Measurements from ENCODE around the gene TRPV2. TPM values are rescaled to one million over a fixed set of nuclear protein-coding genes. Genes with fewer than 3 reads are reported as not detected.

Gene TRPV2, protein sequence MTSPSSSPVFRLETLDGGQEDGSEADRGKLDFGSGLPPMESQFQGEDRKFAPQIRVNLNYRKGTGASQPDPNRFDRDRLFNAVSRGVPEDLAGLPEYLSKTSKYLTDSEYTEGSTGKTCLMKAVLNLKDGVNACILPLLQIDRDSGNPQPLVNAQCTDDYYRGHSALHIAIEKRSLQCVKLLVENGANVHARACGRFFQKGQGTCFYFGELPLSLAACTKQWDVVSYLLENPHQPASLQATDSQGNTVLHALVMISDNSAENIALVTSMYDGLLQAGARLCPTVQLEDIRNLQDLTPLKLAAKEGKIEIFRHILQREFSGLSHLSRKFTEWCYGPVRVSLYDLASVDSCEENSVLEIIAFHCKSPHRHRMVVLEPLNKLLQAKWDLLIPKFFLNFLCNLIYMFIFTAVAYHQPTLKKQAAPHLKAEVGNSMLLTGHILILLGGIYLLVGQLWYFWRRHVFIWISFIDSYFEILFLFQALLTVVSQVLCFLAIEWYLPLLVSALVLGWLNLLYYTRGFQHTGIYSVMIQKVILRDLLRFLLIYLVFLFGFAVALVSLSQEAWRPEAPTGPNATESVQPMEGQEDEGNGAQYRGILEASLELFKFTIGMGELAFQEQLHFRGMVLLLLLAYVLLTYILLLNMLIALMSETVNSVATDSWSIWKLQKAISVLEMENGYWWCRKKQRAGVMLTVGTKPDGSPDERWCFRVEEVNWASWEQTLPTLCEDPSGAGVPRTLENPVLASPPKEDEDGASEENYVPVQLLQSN
- 100 to 1,000 TPM in 1 of 2 experiments, 10 to 100 TPM in 1; 97.0 to 107 TPM for total RNA-seq

DNA sequence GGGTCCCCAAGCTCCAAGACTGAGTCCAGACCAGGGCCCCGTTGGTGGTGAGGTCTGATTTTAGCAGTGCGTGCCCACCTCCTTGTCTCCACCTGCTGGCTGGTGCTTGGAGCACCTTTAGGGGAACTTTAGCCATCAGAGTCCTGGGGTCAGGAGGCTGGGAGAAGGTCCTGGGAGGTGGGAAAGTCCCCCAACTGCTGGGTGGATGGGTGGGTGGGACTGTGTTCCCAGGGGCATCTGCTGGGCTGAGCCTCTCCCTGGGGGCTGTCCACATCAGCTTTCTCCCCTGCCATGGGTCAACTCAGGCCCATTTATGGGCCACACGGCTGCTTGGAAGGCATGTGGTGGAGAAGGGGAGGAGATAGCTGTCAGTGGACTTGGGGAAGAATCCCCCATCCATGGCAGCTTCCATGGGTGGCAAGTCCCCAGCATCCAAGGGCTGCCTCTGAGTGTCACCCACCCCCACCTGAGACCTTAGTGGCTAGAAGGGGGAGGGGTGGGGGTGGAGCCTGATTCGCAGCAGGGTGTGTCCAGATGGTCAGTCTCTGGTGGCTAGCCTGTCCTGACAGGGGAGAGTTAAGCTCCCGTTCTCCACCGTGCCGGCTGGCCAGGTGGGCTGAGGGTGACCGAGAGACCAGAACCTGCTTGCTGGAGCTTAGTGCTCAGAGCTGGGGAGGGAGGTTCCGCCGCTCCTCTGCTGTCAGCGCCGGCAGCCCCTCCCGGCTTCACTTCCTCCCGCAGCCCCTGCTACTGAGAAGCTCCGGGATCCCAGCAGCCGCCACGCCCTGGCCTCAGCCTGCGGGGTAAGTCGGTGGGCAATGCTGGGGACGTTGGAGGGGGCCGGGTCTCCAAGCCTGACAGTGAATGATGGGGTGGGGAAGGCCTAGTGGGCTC is at the start of gene TRPV2:
Gene TRPV2 (plus strand): TSS at position 541 of the 894 bp plus-strand sequence. CDS start 2,098 bp downstream, outside the sequence.
- ATAC-seq (ENCODE audit: low read depth) (peak; percentile 52), DNase-seq (peak; percentile 75)
- Mint-ChIP-seq H3K27me3 (no peaks in the 10 kb centered on the region), H3K9me3 (no peaks in the 10 kb centered on the region), H3K4me3 (peak within 1 kb of the TSS; percentile 99), H3K36me3 (peaks cover 21% of the 10 kb centered on the region), H3K27ac (peak within 1 kb of the TSS; percentile 99), H3K4me1 (peaks cover 36% of the 10 kb centered on the region)
- POLR2A ChIA-PET, result interaction anchor here (0.5 to 6.3 kb wide), 18 partner anchors 12 to 416 kb away, joined by 3 to 69 read pairs (median 6); partner anchors contain the start of genes CENPV, NCOR1, TTC19 and UBB

DNA sequence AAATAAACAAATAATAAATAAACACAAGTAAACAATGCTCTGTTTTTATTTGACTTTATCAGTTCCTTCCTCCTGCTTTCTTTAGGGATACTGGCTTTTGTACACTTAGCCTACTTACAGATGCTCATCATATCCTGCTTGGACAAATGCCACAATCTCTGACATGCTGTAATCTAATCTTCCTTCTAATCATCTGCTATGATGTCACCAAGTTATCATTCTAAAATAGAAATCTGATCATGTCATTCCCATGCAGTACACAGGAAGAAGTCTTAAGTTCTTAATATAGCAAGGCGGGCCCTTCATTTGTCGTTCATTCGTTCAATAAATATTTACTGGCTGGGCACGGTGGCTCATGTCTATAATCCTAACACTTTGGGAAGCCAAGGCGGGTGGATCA is 43.6 kb upstream of the TRPV2 start:
- H3K9me3 Mint-ChIP-seq, result no peaks in the 10 kb centered on the region
- H3K4me1 Mint-ChIP-seq, result no peaks in the 10 kb centered on the region
- no peak overlapping the region for H3K4me3 Mint-ChIP-seq
- ATAC-seq (ENCODE audit: low read depth) (no peak), DNase-seq (no peak)
- POLR2A ChIA-PET, result no interaction called here
- H3K36me3 Mint-ChIP-seq, result no peaks in the 10 kb centered on the region
- H3K27me3 Mint-ChIP-seq, result no peaks in the 10 kb centered on the region
- no peak overlapping the region for H3K27ac Mint-ChIP-seq

DNA sequence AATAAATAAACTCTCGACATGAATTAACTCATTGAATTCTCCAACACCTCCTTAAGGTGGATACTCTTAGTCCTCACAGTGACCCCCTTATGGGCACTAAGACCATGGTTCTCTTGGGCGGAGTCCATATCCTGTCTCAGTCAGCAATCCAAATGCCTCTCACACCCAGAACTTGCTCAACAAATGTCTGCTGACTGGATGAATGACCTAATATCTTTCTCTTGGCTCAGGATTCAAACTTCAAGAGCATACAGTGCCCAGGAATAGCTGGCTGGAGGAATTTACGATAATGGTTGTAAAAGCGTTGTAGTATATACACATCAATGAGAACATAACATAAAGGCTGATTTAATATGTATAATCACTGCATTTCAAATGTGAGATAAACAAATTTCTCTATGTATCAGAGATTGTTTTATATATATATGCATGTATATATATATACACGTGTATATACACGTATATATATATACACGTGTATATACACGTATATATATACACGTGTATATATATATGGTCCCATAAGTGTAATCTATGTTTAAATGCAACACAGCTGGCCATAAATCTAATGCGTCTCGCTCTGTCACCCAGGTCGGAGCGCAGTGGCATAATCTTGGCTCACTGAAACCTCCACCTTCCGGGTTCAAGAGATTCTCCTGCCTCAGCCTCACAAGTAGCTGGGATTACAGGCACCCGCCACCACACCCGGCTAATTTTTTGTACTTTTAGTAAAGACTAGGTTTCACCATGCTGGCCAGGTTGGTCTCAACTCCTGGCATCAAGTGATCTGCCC is 41.0 kb upstream of the TRPV2 start:
- ATAC-seq (ENCODE audit: low read depth) (no peak), DNase-seq (no peak)
- Mint-ChIP-seq H3K4me1 (no peaks in the 10 kb centered on the region), H3K4me3 (no peak overlapping the region), H3K36me3 (no peaks in the 10 kb centered on the region), H3K9me3 (no peaks in the 10 kb centered on the region), H3K27me3 (no peaks in the 10 kb centered on the region), H3K27ac (no peak overlapping the region)
- POLR2A ChIA-PET, result interaction anchor here (1.0 kb wide), 1 partner anchor 11 kb away, joined by 6 read pairs; no protein-coding TSS in a partner anchor

DNA sequence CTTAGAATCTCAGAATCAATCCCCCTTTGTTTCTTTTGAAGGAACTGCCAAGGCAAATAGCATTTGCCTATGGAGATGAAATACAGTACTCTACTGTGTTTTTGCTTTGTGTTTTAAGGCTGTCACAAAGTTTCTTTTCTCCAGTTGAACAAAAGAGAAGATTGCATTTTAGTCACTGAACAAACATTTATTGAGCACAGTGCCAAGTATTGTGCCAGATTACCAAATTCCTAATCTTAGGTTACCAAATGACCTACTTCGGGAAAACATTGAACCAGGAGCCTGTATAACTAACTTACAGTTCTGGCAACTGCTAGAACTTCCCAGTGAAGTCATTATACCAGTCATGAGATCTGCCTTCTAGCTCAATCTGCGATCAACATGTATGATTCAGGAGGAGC is 37.4 kb upstream of the TRPV2 start:
- peaks cover 16% of the 10 kb centered on the region for H3K36me3 Mint-ChIP-seq
- no peak overlapping the region for H3K27ac Mint-ChIP-seq
- H3K9me3 Mint-ChIP-seq, result no peaks in the 10 kb centered on the region
- ATAC-seq (ENCODE audit: low read depth), result no peak
- POLR2A ChIA-PET, result no interaction called here
- H3K4me3 Mint-ChIP-seq, result no peak overlapping the region
- H3K27me3 Mint-ChIP-seq, result no peaks in the 10 kb centered on the region
- H3K4me1 Mint-ChIP-seq, result peaks cover 13% of the 10 kb centered on the region
- no peak for DNase-seq

DNA sequence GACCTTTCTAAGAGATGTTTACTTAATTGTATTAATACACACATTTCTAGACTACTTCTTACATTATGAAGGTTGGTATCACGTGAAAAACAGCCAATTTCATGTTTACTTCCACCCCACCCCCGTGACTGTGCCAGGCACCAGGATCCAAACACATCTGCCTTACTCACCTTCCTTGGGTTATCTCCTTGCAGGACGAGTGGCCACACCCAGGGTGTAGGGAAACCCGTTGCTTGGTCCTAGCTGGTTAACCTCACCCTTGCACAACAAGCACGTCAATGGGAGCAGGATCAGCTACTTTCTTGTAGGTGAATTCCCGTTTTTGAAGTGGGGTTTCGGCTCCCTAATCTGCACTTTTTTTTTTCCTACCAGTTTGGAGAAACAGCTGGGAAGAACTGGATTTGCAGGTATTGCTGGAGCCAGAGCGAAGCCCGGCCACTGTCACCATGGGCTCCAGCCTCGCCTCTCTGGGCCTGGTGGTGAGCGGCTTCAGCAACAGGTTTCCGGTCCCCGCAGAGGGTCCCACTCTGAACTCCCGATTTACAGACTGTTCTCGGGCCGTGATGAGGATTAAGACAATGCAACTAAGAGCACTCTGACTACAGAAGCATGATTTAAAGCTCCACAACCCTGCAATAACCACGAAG is 36.6 kb upstream of the TRPV2 start:
- Mint-ChIP-seq H3K27ac (no peak overlapping the region), H3K4me3 (no peak overlapping the region), H3K36me3 (peaks cover 22% of the 10 kb centered on the region), H3K4me1 (peaks cover 18% of the 10 kb centered on the region), H3K27me3 (no peaks in the 10 kb centered on the region), H3K9me3 (no peaks in the 10 kb centered on the region)
- no peak for DNase-seq
- POLR2A ChIA-PET, result interaction anchor here (1.3 kb wide), 1 partner anchor 26 kb away, joined by 5 read pairs; no protein-coding TSS in a partner anchor
- ATAC-seq (ENCODE audit: low read depth), result no peak

DNA sequence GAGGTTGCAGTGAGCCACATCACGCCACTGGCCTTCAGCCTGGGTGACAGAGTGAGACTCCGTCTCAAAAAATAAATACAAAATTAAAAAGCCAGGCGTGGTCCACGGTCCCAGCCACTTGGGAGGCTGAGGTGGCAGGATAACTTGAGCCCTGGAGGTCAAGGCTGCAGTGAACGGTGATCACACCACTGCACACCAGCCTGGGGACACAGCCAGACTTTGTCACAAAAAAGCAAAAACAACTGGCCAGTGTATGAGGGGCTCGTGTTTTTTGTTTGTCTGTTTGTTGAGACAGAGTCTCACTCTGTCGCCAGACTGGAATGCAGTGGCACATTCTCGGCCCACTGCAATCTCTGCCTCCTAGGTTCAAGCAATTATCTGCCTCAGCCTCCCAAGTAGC is 35.7 kb upstream of the TRPV2 start:
- no peak overlapping the region for H3K4me3 Mint-ChIP-seq
- DNase-seq, result no peak
- no peaks in the 10 kb centered on the region for H3K27me3 Mint-ChIP-seq
- H3K9me3 Mint-ChIP-seq, result no peaks in the 10 kb centered on the region
- no peak overlapping the region for H3K27ac Mint-ChIP-seq
- H3K4me1 Mint-ChIP-seq, result peaks cover 24% of the 10 kb centered on the region
- no peak for ATAC-seq (ENCODE audit: low read depth)
- H3K36me3 Mint-ChIP-seq, result peaks cover 22% of the 10 kb centered on the region
- POLR2A ChIA-PET, result interaction anchor here (1.3 to 2.5 kb wide), 4 partner anchors 16 to 60 kb away, joined by 5 to 36 read pairs (median 8); no protein-coding TSS in a partner anchor

DNA sequence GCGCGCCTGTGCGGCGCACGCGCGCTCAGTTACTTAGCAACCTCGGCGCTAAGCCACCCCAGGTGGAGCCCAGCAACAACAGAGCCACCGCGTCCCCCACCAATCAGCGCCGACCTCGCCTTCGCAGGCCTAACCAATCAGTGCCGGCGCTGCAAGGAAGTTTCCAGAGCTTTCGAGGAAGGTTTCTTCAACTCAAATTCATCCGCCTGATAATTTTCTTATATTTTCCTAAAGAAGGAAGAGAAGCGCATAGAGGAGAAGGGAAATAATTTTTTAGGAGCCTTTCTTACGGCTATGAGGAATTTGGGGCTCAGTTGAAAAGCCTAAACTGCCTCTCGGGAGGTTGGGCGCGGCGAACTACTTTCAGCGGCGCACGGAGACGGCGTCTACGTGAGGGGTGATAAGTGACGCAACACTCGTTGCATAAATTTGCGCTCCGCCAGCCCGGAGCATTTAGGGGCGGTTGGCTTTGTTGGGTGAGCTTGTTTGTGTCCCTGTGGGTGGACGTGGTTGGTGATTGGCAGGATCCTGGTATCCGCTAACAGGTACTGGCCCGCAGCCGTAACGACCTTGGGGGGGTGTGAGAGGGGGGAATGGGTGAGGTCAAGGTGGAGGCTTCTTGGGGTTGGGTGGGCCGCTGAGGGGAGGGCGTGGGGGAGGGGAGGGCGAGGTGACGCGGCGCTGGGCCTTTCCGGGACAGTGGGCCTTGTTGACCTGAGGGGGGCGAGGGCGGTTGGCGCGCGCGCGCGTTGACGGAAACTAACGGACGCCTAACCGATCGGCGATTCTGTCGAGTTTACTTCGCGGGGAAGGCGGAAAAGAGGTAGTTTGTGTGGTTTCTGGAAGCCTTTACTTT is 34.5 kb upstream of the TRPV2 start, which contains the start of gene UBB:
Gene UBB (plus strand): TSS at position 452 of the 856 bp plus-strand sequence. CDS start 817 bp downstream, outside the sequence.
- H3K4me1 Mint-ChIP-seq, result peaks cover 24% of the 10 kb centered on the region
- DNase-seq, result peak; percentile 89
- POLR2A ChIA-PET, result interaction anchor here (0.6 to 4.0 kb wide), 30 partner anchors 8 to 799 kb away, joined by 3 to 59 read pairs (median 4); partner anchors contain the start of genes CENPV, LRRC75A, NCOR1 and TRPV2
- H3K27me3 Mint-ChIP-seq, result no peaks in the 10 kb centered on the region
- ATAC-seq (ENCODE audit: low read depth), result peak; percentile 96
- no peaks in the 10 kb centered on the region for H3K9me3 Mint-ChIP-seq
- peaks cover 22% of the 10 kb centered on the region for H3K36me3 Mint-ChIP-seq
- peak within 1 kb of the TSS; percentile 93 for H3K27ac Mint-ChIP-seq
- peak within 1 kb of the TSS; percentile 96 for H3K4me3 Mint-ChIP-seq

DNA sequence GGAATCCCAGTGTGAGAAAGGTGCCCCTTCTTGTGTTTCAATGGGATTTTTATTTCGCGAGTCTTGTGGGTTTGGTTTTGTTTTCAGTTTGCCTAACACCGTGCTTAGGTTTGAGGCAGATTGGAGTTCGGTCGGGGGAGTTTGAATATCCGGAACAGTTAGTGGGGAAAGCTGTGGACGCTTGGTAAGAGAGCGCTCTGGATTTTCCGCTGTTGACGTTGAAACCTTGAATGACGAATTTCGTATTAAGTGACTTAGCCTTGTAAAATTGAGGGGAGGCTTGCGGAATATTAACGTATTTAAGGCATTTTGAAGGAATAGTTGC is 33.9 kb upstream of the TRPV2 start:
- ATAC-seq (ENCODE audit: low read depth) (peak; percentile 11), DNase-seq (no peak)
- Mint-ChIP-seq H3K27me3 (no peaks in the 10 kb centered on the region), H3K27ac (peak overlapping the region; percentile 93), H3K4me3 (peak overlapping the region; percentile 96), H3K36me3 (peaks cover 22% of the 10 kb centered on the region), H3K4me1 (peaks cover 24% of the 10 kb centered on the region), H3K9me3 (no peaks in the 10 kb centered on the region)
- POLR2A ChIA-PET, result interaction anchor here (1.0 to 4.0 kb wide), 16 partner anchors 8 to 208 kb away, joined by 3 to 59 read pairs (median 6); partner anchors contain the start of genes CENPV, LRRC75A and TRPV2

DNA sequence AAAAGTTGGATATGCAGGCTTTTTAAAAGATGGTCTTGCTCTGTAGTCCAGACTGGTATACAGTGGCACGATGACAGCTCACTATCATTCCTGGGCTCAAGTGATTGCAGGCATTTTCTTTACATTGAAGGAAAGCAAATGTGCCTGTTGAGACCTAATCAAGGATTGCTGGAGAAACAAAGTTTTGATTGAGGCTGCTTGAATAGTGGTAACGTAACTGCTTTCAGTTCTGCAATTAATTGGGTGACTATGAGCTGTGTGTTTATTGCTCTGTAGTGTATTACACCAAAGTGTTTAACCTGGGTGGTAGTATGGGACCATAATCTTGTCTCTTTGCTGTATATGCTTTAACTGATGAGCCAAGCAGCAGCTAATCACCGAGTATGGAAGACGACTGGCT is 32.2 kb upstream of the TRPV2 start:
- DNase-seq (no peak), ATAC-seq (ENCODE audit: low read depth) (no peak)
- H3K4me3 Mint-ChIP-seq, result peak overlapping the region; percentile 96
- H3K36me3 Mint-ChIP-seq, result peaks cover 22% of the 10 kb centered on the region
- H3K27ac Mint-ChIP-seq, result no peak overlapping the region
- POLR2A ChIA-PET, result interaction anchor here (4.0 kb wide), 1 partner anchor 33 kb away, joined by 59 read pairs; the partner anchor contains the start of gene TRPV2
- H3K9me3 Mint-ChIP-seq, result no peaks in the 10 kb centered on the region
- H3K4me1 Mint-ChIP-seq, result peaks cover 26% of the 10 kb centered on the region
- H3K27me3 Mint-ChIP-seq, result peaks cover 3% of the 10 kb centered on the region

DNA sequence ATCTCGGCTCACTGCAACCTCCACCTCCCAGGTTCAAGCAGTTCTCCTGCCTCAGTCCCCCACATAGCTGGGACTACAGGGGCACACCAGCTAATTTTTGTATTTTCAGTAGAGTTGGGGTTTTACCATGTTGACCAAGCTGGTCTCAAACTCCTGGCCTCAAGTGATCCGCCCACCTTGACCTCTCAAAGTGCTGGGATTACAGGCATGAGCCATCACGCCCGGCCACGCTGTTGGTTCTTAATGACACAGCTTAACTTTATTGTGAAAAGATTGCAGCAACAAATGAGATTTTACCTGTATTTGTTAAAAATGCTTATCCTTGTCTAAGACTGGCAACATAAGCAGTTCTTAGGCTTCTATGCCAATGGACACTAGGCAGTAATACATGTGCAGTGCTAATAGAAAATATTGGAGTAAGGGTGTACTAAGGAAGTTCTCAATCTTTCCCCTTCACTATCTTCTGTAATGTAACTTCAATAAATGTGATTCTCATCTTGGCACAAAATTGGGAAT is 31.5 kb upstream of the TRPV2 start:
- Mint-ChIP-seq H3K4me3 (peak overlapping the region; percentile 42), H3K9me3 (no peaks in the 10 kb centered on the region), H3K4me1 (peaks cover 26% of the 10 kb centered on the region), H3K27ac (peak overlapping the region; percentile 25), H3K27me3 (peaks cover 8% of the 10 kb centered on the region), H3K36me3 (peaks cover 22% of the 10 kb centered on the region)
- DNase-seq, result no peak
- no peak for ATAC-seq (ENCODE audit: low read depth)
- POLR2A ChIA-PET, result interaction anchor here (4.0 kb wide), 1 partner anchor 33 kb away, joined by 59 read pairs; the partner anchor contains the start of gene TRPV2

DNA sequence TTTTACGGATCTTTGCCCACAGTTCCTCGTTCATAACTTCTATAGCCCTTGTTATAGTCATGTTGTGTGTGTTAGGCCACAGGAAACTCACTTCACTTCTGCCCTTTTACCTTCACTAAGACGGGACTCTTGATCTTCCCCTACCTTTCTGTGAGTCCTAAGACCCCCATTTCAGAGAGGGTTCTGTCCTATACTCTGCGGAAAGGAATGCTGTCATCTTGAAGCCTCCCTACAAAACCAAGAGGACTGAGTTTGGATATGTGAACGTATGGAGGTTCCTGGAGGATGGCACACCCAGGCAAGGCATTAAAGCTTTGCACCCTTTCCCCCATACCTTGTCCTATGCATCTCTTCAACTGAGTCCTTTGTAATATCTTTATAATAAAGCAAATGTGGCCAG is 30.8 kb upstream of the TRPV2 start:
- no peak overlapping the region for H3K4me3 Mint-ChIP-seq
- POLR2A ChIA-PET, result interaction anchor here (2.2 kb wide), 1 partner anchor 31 kb away, joined by 11 read pairs; the partner anchor contains the start of gene TRPV2
- H3K27ac Mint-ChIP-seq, result no peak overlapping the region
- H3K9me3 Mint-ChIP-seq, result no peaks in the 10 kb centered on the region
- H3K4me1 Mint-ChIP-seq, result peaks cover 26% of the 10 kb centered on the region
- no peak for ATAC-seq (ENCODE audit: low read depth)
- no peak for DNase-seq
- H3K27me3 Mint-ChIP-seq, result peaks cover 11% of the 10 kb centered on the region
- peaks cover 22% of the 10 kb centered on the region for H3K36me3 Mint-ChIP-seq

Data from activated naive CD8-positive, alpha-beta T cell treated with anti-CD3 and anti-CD28 coated beads, Interleukin-2, amount 10 ng/mL, durations not matched to agents 7 days and 5 days (primary cell).